Measurements from ENCODE around the gene PTER. TPM values are rescaled to one million over a fixed set of nuclear protein-coding genes. Genes with fewer than 3 reads are reported as not detected.

Gene PTER
- total RNA-seq, 1 donor from 2014 or later = 2.3 TPM

GRCh38 chr10:16408379-16408778, 28.4 kb upstream of the PTER start:
- H3K4me3 Mint-ChIP-seq (ENCODE audit: unreplicated experiment) = no peak overlapping the region
- no peak for DNase-seq (ENCODE audit: low spot score)
- no peaks in the 10 kb centered on the region for H3K9me3 Mint-ChIP-seq (ENCODE audit: unreplicated experiment)
- no peaks in the 10 kb centered on the region for H3K36me3 Mint-ChIP-seq (ENCODE audit: low read depth, unreplicated experiment)
- TF ChIP-seq CTCF (IDR thresholded peaks at IDR 0.05; ENCODE audit: unreplicated experiment) = no peak
- H3K27me3 Mint-ChIP-seq (ENCODE audit: unreplicated experiment) = peaks cover 3% of the 10 kb centered on the region
- no peak overlapping the region for H3K27ac Mint-ChIP-seq (ENCODE audit: unreplicated experiment)
- H3K4me1 Mint-ChIP-seq (ENCODE audit: unreplicated experiment) = no peaks in the 10 kb centered on the region

GRCh38 chr10:16417341-16417740, 19.5 kb upstream of the PTER start:
- Mint-ChIP-seq H3K27ac (ENCODE audit: unreplicated experiment) (no peak overlapping the region), H3K36me3 (ENCODE audit: low read depth, unreplicated experiment) (no peaks in the 10 kb centered on the region), H3K27me3 (ENCODE audit: unreplicated experiment) (peaks cover 3% of the 10 kb centered on the region), H3K4me1 (ENCODE audit: unreplicated experiment) (peaks cover 8% of the 10 kb centered on the region), H3K4me3 (ENCODE audit: unreplicated experiment) (no peak overlapping the region), H3K9me3 (ENCODE audit: unreplicated experiment) (no peaks in the 10 kb centered on the region)
- no peak for TF ChIP-seq CTCF (IDR thresholded peaks at IDR 0.05; ENCODE audit: unreplicated experiment)
- no peak for DNase-seq (ENCODE audit: low spot score)

DNA sequence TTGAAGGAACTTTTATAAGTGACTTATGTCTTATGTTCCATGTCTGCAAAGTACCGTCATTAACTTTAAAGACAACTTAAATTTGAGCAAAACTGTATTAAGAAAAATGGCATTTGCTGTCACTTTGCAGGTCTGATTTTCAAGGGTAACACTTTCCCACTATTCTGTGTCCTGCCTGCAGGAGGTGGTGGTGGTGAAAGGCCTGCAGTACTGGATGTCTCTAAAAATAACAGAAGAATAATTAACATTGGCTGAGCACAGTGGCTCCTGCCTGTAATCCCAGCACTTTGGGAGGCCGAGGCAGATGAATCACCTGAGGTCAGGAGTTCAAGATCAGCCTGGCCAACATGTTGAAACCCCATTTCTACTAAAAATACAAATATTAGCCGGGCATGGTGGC, 13.2 kb upstream of the PTER start:
- no peaks in the 10 kb centered on the region for H3K9me3 Mint-ChIP-seq (ENCODE audit: unreplicated experiment)
- no peaks in the 10 kb centered on the region for H3K27me3 Mint-ChIP-seq (ENCODE audit: unreplicated experiment)
- no peaks in the 10 kb centered on the region for H3K36me3 Mint-ChIP-seq (ENCODE audit: low read depth, unreplicated experiment)
- no peak overlapping the region for H3K4me3 Mint-ChIP-seq (ENCODE audit: unreplicated experiment)
- no peak overlapping the region for H3K27ac Mint-ChIP-seq (ENCODE audit: unreplicated experiment)
- DNase-seq (ENCODE audit: low spot score) = no peak
- no peaks in the 10 kb centered on the region for H3K4me1 Mint-ChIP-seq (ENCODE audit: unreplicated experiment)
- TF ChIP-seq CTCF (IDR thresholded peaks at IDR 0.05; ENCODE audit: unreplicated experiment) = no peak

DNA sequence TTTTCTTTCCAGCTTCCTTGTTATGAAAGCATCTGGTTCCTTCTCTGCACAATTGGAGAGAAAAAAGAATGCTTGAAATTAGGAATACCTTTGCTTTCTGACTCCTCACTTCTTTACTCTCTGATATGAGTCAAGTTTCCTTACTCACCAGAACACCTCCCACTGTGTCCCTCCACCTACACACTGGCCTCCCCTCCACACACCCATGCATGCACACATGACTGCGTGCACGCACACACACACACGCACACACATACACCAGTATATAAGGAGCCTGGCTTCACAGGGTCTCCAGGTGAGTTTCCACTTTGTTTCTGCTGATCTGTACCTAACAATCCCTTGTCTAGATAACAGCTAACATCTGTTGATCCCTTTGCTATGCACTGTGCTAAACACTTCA, 11.4 kb upstream of the PTER start:
- DNase-seq (ENCODE audit: low spot score) = no peak
- Mint-ChIP-seq H3K4me1 (ENCODE audit: unreplicated experiment) (no peaks in the 10 kb centered on the region), H3K27me3 (ENCODE audit: unreplicated experiment) (no peaks in the 10 kb centered on the region), H3K27ac (ENCODE audit: unreplicated experiment) (no peak overlapping the region), H3K9me3 (ENCODE audit: unreplicated experiment) (no peaks in the 10 kb centered on the region), H3K36me3 (ENCODE audit: low read depth, unreplicated experiment) (no peaks in the 10 kb centered on the region), H3K4me3 (ENCODE audit: unreplicated experiment) (no peak overlapping the region)
- no peak for TF ChIP-seq CTCF (IDR thresholded peaks at IDR 0.05; ENCODE audit: unreplicated experiment)

DNA sequence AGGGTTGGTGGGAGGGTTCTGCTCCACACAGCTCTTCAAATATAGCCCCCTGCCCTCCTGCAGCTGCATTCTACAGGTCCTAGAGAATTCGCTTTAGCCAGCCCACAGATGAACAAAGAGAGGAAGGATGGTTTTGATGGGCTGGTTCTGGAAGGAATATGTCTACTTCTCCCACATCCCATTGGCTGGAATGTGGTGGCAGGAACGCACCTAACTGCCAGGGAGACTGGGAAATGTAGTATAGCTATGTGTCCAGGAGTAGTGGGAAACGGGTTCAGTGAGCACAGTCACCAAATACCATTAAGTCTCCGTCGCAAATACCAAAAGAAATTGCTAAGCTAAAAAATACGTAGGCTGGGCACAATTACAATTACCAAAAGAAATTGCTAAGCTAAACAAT, 7.3 kb upstream of the PTER start:
- no peak overlapping the region for H3K27ac Mint-ChIP-seq (ENCODE audit: unreplicated experiment)
- H3K9me3 Mint-ChIP-seq (ENCODE audit: unreplicated experiment) = no peaks in the 10 kb centered on the region
- H3K4me1 Mint-ChIP-seq (ENCODE audit: unreplicated experiment) = no peaks in the 10 kb centered on the region
- no peak for TF ChIP-seq CTCF (IDR thresholded peaks at IDR 0.05; ENCODE audit: unreplicated experiment)
- DNase-seq (ENCODE audit: low spot score) = no peak
- no peaks in the 10 kb centered on the region for H3K27me3 Mint-ChIP-seq (ENCODE audit: unreplicated experiment)
- no peaks in the 10 kb centered on the region for H3K36me3 Mint-ChIP-seq (ENCODE audit: low read depth, unreplicated experiment)
- H3K4me3 Mint-ChIP-seq (ENCODE audit: unreplicated experiment) = no peak overlapping the region
